GM23248 (cell line): ENCODE results near the gene CEND1.

Source experiments
- EZH2 ChIP-seq: fragments of 200-600 bp; sonication (generic); IDR thresholded peaks from 2 replicates; pipeline ENCODE4 v1.6.1; 2018; ENCODE audit warnings: antibody characterized with exemption, mild to moderate bottlenecking; ENCODE audit not compliant: insufficient read depth, poor library complexity, severe bottlenecking
- EZH2phosphoT487 ChIP-seq: fragments of 200-600 bp; sonication (generic); IDR thresholded peaks from 2 replicates; pipeline ENCODE4 v1.6.1; 2018; ENCODE audit warnings: antibody characterized with exemption, moderate library complexity, mild to moderate bottlenecking, low read depth; ENCODE audit not compliant: insufficient read depth

- TF ChIP-seq EZH2phosphoT487, result no peak
- TF ChIP-seq EZH2, result no peak
Measured at GRCh38 chr11:819943-820649, 30.2 kb upstream of the CEND1 start.
